GOT3 (cell line): ENCODE measurements around the gene UMODL1.

Experiments used
- DNase-seq: peaks from one replicate; lab custom pipeline; 2025; ENCODE audit warnings: mixed read lengths; lab: John Stamatoyannopoulos, UW

Gene UMODL1

DNA sequence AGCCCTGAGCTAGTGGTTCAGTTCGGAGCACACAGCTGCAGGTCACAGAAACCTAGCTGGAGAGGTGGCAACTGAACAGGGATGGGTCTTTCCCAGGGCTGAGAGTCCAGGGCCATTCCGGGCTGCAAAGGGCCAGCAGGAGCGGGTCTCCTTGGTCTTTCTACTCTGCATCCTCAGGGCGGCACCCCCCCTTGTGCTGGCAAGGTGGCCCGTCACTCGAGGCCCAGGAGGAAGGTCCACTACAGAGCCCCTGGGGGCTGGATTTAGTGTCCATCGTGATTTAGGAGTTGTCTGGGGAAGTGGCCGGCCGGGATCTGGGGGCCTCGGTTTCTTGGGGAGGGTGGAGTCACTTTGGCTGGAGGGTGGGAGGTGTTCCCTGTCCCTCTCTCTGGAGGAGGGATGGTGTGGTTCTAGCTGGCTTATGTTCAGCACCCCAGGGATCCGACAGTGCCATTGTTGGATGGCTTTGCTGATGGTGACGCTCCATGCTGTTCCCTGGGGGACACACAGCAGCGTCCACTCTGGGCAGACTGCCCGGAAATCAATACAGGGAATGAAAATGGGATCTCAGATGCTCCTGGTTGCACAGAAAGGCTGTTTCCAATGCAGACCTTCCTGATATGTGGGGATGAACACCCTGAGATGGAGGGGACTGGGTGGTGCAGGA, 64.4 kb downstream of the UMODL1 start:
- no peak for DNase-seq

DNA sequence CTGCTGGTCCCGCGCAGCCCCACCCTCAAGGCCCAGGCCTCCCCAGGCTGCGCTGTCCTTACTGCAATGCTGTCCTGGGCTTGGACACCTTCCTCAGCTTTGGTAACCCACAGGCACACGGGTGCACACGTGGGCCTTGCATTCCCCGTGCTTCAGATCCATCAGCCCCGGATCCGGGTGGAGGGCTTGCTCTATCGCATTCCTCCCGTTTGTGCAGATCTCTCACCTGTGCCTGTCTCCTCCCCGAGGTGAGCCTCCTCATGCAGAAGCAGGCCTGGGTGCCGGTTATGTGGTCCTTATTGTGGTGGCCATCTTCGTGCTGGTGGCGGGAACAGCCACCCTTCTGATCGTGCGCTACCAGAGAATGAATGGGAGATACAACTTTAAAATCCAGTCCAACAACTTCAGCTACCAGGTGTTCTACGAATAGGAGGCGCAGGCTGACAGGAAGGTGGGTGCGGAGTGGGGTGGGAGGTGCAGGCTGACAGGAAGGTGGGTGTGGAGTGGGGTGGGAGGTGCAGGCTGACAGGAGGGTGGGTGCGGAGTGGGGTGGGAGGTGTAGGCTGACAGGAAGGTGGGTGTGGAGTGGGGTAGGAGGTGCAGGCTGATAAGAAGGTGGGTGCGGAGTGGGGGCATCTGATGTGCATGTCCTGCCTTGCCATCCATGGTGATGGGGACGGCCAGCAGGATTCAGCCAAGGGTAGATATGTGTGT, 66.2 kb downstream of the UMODL1 start:
- DNase-seq = no peak

DNA sequence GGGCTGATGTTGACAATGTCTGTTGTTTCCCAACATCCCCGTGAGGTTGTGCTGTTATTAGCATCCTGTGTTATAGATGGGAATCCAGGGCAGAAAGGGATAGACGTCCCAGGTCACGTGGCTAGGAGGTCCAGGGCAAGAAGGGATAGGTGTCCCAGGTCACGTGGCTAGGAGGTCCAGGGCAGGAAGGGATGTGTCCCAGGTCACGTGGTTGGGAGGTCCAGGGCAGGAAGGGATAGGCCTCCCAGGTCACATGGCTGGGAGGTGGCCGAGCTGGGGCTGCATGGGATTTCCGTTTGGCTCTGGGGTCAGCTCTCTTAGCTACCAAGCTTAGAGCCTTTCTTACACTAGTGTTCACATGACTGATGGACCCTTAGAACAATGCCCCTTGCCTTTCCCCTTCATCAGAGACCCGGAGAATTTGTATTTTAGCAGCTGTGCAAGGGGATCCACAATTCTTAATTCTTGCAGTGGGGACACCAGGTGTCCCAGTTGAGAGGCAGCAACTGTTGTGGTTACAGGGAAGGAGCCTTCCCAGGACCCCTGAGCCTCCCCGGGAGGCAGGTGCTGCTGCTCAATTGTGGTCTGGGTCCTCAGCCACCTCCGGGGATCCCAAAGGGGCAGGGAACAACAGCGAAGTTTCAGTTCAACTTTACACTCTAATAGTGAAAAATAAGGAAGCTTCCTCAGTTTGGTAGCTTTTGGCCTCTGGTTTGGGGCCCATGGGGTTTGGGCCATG, 69.2 kb downstream of the UMODL1 start:
- no peak for DNase-seq

DNA sequence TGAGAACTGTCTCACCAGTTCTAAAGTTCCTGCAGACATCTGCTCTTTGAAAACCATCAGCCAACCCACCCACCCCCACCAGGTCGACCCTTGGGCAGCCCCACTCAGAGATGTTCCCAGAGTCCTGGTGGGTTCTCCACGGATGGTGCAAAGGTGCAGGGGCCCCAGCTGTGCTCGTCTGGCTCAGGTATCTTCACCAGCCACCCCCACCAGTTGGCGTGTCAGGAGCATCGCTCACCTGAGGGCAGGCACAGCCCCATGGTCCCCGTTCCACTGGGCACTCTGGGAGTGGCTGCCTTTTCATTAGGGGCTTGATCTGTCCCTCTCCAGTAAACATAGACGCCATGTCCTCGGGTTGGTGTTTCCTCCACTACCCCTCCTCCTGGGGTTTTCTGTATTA, 70.5 kb downstream of the UMODL1 start:
- no peak for DNase-seq

DNA sequence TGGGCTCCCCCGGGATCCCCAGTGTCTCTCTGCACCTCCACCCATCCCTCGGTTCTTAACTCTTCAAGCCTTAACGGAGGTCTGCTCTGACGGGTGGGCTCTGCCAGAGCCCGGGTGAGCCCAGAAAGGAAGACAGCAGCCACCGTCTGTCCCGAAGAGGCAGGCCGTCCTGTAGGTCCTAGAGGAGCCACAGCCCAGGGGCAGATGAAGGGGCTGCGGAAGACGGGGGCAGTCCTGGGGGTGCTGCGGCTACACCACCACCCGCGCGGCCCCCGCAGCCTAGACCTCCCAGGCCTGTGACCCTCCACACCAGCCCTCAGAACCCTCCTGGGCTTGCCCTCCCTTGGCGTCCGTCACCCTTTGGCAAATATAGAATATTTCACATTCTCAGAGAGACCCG, 71.0 kb downstream of the UMODL1 start:
- DNase-seq = no peak

DNA sequence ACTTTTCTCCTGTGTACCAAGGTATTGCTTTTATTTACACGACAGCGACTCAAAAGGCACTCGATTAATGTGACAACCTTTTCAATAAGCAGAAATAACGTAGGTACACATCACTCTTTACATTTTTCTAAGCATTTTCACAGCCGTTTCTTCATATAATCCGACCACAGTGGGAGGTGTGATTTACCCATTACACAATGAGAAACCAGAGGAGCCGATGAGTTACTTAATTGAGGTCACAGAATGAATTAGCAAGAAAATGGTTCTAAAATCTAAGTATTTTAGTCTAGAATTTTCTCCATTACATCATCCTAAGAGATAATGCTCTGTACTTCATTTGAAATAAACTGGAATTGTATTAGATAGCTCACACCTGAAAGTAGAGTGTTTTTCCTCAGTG, 71.5 kb downstream of the UMODL1 start:
- no peak for DNase-seq

- DNase-seq = no peak
Observed at GRCh38 chr21:42143111-42143510, 72.0 kb downstream of the UMODL1 start.

GRCh38 chr21:42144221-42144620, 73.1 kb downstream of the UMODL1 start:
- DNase-seq = no peak

- DNase-seq = no peak
Observed at GRCh38 chr21:42144679-42145568, 73.8 kb downstream of the UMODL1 start.

- no peak for DNase-seq
Observed at GRCh38 chr21:42145569-42146272, 74.6 kb downstream of the UMODL1 start.

DNA sequence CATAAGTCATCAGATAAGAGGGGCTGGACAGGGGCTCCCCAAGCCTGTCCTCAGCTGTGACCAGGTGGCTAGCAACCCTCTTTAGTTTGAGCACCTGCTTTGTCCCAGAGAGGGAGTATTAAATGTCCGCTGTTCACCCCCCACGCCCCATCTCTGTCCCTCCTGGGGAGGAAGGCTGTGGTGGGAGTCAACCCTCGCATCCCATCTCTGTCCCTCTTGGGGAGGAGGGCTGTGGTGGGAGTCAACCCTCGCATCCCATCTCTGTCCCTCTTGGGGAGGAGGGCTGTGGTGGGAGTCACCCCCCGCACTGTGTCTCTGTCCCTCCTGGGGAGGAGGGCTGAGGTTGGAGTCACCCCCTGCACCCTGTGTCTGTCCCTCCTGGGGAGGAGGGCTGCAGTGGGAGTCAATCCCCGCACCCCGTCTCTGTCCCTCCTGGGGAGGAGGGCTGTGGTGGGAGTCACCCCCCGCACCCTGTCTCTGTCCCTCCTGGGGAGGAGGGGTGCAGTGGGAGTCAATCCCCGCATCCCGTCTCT, 75.2 kb downstream of the UMODL1 start:
- no peak for DNase-seq

DNA sequence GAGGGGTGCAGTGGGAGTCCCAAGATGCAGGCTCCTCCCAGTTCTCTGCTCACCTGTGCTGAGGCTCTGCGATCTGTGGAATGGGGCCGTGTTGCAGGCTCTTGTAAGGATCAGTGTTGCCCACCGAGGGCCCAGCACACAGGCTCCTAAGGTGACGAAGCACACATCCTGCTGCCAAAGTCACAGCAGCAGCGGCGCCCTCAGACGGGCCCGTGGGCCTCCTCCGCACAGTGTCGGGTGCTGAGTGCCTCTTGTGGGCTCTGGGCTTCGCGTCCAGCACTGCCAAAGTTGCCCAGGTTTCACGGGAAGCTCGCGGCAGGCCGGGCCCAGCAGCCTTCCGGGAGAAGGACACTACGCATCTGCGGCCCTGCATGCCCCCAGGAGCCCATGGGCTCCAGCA, 75.7 kb downstream of the UMODL1 start:
- no peak for DNase-seq

DNA sequence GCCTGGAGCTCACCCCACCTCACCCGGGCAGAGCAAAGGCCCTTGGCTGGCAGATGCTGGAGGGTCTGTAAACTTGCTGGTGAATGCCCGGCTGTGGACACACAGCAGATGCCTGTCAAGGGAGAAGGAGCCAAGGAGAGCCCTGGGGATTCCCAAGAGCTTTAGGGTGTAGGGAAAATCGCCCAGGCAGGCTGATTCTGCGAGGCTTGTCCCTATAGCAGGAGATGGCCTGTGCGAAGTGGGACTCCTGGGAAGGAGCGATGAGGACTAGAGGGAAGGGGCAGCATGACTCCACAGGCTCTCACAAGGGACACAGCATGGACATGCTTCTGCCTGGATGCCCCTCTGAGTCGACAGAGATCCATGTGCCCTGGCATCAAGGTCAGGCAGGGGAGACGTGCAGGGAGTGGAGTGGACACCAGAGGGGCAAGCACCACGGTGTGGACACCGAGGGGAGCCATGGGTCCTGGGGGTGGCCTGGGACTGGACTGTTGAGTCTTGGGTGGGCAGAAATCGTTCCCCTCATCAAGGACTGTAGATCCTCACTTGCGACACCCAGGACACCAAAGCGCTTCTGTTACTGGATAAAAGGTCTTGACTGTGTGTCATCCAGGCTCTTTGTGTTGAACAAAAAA, 76.4 kb downstream of the UMODL1 start:
- no peak for DNase-seq

GRCh38 chr21:42148097-42148496, 77.0 kb downstream of the UMODL1 start:
- no peak for DNase-seq

GRCh38 chr21:42148584-42148983, 77.5 kb downstream of the UMODL1 start:
- DNase-seq = no peak

DNA sequence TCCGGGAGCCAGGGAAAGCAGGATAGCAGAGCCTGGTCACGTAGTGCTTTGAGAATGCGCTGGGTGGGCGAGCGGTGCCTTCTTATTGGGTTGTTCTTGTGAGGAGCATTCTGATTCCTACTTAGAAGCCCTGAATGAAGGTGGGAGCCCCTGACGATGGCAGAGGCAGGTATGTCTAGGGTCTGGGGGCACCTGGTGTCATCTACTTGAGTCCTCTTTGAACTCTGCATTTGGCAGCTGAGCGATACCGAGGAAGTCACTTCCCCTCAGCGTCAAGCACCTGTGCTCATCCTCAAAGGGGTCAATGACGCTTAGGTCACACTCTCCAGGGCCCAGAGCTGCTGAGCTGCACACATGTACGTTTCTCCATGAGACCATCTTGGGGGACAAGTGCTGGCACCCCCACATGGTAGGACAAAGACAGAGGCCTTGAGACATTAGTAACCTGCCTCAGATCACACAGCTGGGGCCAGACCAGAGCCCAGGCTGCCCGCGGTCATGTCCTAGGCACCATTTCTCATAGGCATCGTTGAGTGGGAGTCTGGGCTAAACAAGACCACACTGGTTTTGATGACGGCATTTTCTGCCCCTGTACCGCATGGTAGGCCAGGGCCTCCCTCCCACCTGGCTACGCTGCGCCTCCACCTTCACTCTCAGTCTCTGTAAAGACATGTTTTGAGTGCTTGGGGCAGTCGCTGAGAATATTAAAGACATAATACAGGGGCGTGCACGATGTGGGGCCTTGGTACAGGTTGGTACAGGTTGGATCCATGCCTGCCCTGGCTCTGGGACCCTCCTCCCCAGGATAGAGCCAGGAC, 78.7 kb downstream of the UMODL1 start:
- no peak for DNase-seq

DNA sequence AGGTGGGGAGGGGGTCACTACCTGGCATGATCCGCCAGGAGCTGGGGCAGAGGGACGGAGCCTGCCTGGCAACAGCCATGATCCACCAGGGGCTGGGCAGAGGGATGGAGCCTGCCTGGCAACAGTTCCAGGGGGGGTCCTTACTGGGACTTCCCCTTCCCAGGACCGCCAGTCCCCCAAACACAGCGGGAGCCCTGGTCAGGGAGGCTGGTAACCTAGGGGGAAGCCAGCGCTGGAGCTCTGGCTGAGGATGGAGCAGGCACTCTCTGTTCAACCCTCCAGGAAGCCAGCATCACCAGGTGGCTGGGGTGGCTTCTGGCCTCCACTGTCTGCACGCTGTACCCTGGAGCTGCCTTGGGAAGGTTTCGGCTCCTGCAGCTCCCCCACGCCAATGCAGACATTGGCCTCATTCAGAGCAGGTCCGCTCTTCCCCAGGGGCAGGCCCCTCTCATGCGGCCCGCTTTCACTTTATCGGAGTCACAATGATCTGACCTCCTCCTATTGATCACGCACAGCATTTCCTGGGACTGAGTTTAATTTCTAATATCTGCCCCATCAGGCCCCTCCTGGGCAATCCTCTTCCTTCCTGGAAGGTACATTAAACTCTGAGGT, 79.5 kb downstream of the UMODL1 start:
- DNase-seq = no peak

DNA sequence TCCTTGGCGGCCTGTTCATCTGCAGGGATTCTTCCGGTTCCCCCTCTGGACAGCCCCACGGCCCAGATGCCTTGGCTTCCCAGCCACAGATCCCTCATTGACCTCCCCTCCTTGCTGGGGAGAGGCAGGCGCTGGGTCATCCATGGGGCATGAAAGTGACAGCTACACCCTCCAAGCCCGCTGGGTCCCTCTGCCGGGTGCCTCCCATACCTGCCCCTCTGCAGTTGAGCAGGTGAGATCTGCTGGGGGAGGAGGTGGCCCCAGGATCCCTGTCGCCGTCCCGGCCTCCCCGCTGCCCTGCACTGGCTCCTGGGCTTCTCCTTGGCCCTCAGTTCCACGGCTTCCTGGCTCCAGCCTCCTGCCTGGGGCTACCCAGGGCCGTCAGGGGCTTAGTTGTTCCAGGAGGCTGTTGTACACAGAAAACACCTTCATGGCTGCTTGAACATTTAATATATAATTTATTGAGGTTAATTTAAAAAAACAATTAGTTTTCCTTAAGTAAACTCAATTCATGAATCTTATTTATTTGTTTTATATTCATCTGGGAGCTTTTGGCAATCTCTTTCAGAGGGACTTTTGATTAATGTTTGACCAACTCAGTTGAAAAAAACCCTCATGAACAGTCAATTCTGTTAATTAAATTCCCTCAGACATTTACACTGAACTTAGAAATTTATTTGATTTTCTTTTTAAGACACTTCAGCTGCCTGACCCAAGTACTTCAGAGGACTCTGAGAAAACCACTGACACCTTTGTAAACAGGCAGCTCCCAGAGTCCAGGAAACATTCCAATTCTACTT, 80.2 kb downstream of the UMODL1 start:
- no peak for DNase-seq

- no peak for DNase-seq
Observed at GRCh38 chr21:42151948-42152220, 80.8 kb downstream of the UMODL1 start.
